HG03175 (cell line): Measurements from ENCODE around the gene CDHR2.

Experiments
- ATAC-seq: cut with Tn5 transposase; IDR thresholded peaks from one replicate; pipeline ENCODE4 v1.9.1; 2021; ENCODE audit warnings: mild to moderate bottlenecking, moderate library complexity; ENCODE audit not compliant: unreplicated experiment

CDHR2 gene

DNA sequence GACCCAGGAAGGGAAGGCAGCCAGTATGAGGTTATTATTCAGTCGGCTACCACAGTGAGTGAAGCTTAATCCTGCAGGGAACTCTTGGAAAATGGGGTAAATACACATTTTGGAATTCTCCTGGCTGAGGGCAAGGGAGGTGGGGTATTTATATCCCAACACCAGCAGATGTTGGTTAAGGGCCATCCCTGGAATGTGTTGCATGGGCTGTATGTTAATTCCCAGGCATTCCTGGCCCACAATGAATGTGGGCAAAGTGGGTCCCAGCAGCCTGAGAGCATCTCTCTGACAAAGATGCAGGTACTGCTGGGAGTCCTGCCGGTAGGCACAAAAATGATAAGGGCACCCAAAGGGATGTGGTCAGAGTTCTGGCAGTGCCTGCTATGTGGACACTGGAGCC is 63.7 kb downstream of the CDHR2 start:
- no peak for ATAC-seq

DNA sequence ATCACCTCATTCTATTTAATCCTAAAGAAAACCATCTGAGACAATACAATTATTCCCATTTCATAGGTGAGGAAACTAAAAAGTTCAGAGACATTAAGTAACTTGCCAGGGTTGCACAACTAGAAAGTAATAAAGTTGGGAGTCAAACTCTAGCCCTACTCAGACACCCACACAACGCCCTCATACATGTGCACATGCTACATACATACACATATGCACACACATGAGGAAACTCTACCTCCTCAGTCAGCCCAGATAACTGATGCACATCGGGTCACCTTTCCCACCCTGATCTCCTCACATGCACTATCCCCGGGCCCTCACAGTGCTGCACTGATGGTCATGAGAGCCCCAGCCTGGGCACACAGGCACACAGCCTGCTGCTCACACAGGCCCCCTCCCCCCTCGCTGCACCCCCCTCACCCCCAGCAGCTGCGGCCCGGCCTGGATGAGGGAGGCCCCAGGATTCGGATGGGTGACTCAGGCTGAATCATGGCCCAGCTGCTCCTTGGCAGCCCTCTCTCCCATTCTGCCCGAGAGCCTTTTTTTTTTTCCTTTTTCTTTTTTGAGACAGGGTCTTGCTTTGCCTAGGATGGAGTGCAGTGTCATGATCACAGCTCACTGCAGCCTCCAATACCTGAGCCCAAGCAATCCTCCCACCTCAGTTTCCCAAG is 65.8 kb downstream of the CDHR2 start:
- no peak for ATAC-seq

DNA sequence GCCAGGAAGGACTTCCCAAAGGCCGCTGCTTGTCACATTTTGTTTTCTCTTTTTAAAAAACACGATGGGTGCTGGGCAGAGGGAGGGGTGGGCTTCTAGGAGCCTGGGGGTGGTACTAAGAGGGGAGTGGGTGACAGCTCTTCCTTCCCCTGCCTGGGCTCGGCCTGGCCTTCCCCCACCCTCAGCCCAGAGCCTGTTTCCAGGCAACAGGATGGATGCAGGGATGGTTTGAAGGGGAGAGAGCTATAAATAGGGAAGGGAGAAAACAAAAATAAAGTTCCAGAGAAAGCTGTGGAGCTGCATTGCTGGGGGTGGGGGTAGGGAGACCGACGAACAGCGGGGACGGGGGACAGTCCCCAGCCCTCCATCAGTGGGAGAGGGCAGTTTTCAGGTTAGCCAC is 67.4 kb downstream of the CDHR2 start:
- no peak for ATAC-seq

DNA sequence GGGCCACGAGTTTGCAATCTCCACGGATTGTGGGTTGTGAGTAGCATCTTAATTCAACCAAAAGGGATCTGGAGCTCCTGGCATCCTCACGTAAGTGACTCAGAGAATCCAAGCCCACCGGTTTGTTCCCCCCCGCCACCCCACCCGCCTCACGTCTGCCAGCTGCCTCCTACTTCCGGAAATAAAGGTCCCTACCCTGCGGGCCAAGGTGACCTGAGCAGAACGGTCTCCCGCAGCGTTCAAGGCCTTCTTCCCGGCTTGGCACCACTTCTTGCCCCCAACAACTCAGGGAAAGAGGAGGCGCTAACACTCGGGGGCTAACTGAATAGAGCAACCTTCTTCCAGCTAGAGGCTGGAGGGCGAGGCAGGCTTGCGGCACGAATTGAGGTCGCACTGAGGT is 69.6 kb downstream of the CDHR2 start:
- no peak for ATAC-seq

DNA sequence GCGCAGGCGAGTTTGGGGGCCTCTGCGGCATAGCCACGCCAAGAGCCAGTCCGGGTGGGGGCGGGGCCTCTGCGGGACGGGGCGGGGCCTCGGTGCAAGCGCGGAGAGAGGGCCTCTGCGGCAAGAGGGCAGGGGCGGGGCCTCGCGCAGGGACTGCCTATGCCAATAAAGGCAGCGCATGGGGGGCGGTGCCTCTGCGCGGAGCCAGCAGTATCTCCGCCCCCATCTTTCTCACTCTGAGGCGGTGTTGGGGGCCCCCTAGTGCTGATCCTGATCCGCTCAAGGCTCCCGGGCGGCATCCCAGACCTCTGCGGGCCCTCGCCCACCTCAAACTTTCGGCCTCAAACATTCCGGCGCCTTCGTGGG is 70.0 kb downstream of the CDHR2 start:
- ATAC-seq = peak; percentile 72

DNA sequence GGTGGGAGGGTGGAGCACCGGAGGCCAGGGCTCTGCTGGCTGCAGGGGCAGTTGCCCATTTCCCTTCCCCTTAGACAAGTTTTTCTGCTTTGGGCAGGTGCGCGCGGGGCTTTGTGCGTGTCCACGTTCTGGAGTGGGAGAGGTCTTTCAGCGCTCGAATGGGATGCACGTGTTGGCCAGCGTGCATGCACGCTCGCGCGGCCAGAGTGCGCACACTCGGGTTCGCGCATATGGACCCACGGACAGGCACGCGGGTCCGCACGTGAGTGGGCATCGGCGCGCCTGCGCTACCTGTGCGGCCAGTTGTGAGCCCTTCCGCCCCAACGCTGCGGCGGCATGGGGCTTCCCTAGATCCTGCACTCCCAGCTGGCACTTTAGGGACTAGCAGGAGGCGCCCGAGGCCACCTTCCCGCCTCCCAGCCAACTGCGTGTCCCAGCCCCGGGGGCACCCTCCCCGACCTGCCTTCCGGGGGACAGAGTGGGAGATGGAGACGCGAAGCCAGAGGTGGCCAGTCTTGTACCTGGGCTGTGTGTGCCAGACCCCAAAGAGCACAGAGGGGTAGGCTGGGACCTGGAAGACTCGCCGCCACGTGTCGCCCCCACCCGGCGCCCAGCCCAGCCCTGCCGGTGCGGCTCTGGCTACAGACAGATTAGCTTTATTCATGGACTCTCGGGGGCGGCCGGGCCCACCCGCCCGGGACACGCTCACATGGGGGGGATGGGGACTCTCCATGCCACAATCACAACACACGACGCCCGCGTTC is 70.6 kb downstream of the CDHR2 start:
- ATAC-seq = no peak

DNA sequence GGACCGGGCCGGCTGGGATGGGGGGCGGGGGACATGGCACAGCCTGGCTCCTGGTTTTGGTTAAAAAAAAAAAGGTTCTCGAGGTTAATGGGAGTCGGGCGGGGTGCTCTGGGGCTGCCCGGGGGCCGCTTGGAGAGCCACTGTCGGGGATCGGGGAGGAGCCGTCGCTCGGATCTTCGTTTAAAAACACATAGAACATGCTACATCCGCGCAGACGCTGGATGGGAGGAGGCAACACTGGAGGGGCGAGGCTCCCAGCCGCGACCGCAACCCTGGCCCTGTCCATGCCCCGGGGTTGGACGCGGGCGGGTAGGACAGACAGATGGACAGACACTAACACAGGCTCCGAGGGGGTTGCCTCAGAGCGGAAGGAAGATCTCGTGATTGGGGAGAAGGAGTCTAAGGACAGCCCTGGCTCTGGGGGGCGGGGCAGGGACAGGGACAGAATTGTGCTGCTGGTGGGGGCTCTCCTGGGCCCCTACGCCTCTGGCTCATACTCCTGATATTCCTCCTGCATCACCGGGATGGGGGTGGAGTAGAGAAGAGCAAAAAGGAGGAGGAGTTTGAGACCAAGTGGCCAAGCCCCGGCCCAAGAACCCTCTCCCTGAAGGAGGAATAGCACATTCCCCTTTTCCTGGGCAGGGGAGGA is 71.3 kb downstream of the CDHR2 start:
- ATAC-seq = no peak

DNA sequence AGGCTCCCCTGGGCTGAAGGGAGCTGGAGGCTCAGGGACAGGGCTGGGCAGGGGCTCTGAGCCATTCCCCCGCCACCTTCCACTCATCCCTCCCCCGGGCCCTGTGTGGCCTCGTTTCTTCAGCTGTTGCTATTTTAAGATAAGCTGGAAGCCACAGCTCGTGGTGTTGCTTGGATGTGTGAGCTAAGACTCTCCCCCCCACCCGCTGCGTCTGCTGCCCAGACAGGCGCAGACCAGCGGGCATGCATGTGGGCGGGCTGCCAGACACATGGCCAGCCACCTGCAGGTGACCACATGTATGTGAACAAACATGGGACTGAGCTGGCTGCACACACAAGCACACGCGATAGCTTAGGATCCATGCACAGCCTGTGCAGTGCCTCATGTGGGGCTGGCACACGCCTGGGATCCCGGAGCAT is 72.5 kb downstream of the CDHR2 start:
- ATAC-seq = no peak

DNA sequence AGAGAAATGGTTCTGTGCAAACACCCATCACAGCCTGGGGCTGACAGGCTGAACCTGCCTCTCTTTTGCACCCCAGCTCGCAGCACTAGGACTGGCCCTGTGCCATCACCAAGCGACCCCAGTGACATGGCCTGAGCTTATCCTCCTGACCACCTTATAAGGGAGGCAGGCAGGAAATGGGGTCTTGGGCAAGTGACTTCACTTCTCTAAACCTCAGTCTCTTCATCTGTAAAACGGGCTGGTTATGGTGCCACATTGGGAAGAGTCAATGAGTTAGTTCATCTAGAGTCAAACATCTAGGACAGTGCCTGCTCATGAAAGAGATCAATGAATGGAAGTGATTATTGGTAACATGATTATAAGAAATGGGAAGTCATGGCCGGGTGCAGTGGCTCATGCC is 75.0 kb downstream of the CDHR2 start:
- ATAC-seq = no peak

DNA sequence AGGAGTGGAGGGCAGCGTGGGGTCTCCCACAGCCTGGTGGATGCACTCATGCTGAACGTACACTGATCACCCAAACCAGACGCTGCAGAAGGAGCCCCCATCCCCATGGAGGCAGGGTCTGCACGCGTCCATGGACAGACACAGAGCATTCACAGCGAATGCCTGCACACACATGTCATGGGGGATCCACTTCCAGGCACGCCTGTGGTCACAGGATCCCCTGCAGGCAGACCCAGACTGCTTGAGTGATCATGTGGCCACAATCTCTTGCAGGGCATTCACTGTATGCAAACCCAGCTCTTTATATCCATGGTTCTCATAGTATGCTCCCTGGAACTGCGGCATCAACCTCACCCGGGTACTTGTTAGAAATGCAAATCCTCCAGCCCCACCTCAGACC is 75.8 kb downstream of the CDHR2 start:
- ATAC-seq = no peak

DNA sequence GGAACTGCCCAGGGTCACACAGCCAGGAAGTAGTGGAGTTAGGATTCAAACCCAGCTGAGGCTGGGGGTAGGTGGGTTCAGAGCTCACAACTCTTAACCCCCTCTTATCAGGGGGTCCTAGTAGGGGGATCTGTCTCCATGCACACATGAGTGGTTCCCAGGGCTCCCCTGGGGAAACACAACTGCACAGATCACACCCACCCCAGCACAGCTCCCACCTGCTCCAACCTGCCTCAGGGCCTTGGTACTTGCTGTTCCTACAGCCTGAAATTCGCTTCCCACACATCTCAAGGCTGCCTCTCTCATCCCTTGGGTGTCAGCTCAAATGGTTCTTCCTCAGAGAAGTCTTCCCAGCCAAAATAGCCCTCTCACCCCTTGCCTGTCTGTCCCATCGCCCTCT is 76.4 kb downstream of the CDHR2 start:
- no peak for ATAC-seq

DNA sequence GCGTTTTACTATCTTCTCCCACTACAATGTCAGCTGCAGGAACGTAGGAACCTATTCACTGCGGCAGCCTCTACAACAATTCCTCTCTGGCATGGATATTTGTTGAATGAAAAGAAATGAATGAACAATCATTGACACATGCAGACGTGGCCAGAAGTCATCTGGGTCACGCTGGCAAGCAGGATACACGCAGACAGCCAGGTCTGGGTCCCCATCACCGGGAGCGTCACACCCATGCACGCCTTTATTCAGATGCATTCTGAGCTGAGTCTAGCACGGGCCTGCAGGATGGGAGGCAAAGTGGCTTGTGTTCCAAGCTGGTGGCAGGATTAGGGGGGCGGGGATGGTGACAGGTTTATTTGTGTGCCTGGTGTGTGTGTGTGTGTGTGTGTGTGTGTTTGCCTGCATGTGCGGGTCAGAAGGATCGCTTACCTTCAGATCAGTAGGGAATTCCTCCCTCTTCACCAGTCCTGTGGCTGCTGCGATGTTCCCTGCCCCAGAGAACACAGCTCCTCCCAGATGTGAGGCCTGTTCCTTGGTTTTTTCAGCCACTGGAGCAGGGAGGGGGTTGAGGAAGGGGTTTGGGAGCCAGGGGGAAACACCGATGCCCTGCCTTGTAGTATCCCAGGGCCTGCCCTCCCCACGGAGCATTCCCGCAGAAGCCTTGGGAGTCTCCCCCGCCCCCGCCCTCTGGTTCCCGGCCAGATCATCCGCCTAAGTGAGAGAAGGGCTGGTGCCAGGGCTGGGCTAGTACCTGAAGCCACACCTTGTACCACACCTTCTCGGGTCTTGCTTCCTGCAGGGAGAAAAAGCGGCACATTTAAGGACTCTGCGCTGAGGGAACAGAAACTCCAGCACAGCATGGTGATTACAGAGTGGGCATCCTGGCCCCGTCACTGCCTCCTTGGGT is 77.1 kb downstream of the CDHR2 start:
- ATAC-seq = no peak

DNA sequence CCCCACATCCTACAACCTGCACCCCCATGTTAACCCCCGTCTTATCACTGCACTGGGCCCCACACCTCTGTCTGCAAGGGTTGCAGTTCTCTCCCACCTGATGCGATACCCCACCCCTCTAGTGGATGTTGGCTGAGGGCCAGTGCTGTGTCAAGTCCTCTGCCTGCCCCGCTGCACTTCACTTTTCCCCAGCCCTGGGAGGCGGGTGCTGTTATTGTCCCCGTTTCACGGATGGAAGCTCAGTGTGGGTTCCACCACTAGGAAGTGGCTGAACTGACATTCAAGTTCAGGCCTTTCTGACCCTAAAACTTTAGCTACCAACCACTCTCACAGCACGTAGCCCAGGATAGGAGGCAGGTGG is 77.7 kb downstream of the CDHR2 start:
- no peak for ATAC-seq

DNA sequence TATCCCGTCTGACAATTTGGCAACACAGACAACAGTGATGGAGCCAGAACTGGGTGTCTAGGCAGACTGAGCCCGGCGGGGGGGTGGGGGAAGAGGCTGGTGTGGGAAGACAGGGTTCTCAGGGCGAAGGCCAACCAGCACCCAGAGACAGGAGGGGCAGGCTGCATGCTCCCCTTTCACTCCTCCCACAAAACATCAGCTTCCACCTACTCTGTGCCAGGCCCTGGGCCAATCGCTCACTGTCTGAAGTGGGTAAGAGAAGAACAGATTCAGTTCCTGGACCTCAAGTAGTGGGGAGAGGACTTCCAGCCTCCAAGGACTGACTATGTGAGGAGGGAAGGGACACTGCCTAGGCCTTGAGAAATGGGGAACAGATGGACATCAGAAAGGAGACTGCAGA is 78.4 kb downstream of the CDHR2 start:
- ATAC-seq = no peak

DNA sequence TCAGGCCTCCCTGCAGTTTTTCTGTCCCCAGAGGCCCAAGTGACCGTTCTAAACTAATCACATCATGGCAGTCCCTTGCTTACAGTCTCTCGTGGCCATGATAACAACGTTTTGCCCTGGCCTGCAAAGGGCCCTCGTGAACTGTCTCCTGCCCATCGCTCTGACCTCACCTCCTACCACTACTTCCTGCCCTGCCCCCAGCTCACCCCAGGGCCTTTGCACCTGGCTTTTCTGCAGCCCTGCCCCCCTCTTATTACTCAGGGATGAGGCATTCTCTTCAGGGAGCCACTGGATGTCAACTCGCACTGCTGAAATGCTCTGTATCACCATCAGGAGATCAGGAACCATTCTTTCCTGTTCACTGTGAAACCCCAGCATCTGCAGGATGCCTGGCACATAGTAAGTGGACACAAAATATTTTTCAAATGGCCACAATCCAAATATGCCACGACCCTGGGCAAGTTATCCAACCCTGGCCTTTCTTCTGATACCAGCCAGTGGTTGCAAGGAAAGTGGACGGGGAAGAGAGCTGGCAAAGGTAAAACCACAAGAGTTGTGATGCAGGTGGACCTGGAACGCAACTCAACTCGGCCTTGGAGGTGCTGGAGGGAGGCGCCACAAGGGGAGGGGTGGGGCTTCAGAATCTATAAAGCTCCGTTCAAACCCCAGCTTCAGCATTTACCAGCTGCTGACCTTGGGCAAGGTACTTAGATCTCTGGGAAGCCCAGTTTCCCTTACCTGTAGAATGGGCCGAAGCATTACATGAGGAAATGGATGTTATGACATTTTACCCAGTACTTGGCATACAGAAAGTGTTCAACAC is 79.5 kb downstream of the CDHR2 start:
- no peak for ATAC-seq

DNA sequence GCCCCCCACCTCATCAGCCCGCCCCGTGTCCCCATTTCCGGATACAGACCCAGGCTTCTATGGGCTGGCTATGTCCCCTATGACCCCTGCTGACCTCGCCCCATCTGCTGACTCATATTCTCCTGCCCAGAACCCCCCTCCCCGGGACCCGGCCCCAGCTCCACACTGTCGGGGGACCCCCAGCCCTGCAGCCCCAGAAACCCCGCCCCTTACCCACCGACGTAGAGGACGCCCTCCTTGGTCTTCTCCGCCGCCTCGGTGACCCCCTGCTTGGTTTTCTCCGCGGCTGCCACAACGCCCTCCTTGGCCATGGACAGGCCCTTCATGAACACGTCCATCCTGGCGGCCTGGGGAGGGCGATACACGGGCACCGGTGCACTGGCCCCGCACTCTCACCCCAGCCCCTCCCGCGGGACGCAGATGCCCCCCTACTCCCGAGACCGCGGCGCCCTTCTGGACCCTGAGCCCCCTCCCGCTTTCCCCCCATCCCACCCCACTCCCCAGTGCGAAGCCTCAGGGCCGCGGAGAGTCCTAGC is 80.2 kb downstream of the CDHR2 start:
- ATAC-seq = no peak

DNA sequence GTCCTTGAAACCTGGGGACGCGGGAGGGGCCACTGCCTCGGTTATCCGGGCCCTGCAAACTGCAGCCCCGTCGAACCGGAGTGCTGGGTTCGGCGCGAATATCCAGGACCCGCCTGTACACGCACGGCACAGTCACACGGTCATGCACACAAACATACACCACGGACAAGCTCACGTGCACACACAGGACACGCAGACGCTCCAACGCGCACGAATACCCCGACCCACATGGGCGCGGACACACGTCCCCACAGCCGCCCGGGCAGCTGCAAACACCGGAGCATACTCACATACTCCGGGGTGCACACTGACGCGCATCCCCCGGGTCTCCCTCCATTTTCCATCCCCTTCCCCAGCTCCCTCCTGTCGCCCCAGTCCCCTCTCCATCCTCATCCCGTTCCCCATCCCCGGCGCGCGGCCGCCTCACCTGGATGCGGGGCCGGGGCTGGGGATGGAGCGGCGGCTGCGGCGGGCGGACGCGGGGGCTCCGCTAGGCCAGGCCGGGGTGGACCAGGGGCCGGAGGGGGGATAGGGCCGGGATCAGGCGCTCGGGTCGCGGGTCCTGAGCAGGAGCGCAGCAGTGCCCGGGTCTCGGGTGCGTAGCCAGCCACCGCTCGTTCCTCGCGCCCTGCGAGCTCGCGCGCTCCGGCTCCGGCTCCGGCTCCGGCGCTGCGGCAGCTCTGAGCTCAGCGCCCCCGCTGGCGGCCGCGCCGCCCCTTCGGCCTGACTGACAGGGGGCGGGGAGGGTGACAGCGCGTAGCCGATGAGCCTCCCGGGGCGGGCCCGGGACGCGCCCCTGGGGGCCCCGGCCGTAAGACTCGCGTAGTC is 80.9 kb downstream of the CDHR2 start, which contains the start of the genes EIF4E1B and SNCB:
Gene EIF4E1B, plus strand, starts transcription at position 823 of the 828 bp plus-strand sequence. CDS start 12,113 bp downstream, outside the sequence.
Gene SNCB, minus strand, starts transcription at position 682 of the 828 bp plus-strand sequence. CDS start 880 bp downstream, outside the sequence.
- peak; percentile 76 for ATAC-seq

DNA sequence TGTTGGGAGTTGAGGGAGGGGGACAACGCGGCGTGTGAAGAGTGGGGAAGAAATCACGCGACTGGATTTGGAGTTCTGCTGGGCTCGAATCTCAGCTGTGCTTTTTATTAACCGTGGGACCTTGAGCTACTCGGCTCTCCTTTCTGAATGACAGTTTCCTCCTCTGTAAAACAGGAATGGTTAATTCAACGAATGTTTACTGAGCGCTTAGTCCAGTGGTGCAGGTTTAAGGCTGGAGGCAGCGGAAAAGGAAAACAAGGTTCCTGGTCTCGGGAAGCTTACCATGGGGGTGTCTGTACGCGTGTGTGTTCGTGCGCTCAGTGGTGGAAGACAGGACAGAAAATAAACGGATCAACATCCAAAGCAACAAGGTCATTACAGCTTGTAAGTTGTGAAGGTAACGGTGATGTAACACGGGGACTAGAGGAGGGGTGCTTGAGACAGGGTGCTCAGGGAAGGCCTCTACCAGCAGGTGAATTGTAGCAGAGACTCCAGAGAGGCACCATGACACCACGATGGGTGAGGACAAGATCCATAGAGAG is 81.6 kb downstream of the CDHR2 start:
- no peak for ATAC-seq
